ENCODE results near the gene DNAAF3. TPM values are rescaled to one million over a fixed set of nuclear protein-coding genes. Genes with fewer than 3 reads are reported as not detected.
A peak's percentile ranks its signal among the peaks of the same experiment; 100 is the strongest.
"Not testable (repeated sequence)": the region's sequence is repeated elsewhere in the genome, so short reads cannot be mapped to it uniquely, and the experiment has no call there.

DNAAF3 gene
- total RNA-seq, 1 experiment from 2014 or later, result 0.45 TPM

- no peak for TF ChIP-seq CTCF (IDR thresholded peaks at IDR 0.05; ENCODE audit: insufficient read depth in 1 of 2, low read depth in 1 of 2, low read length in 1 of 2, severe bottlenecking in 1 of 2, unreplicated experiment in 1 of 2)
- H3K36me3 ChIP-seq (ENCODE audit: control insufficient read depth, insufficient read depth, low read length), result no peaks in the 10 kb centered on the region
- Mint-ChIP-seq H3K36me3 (ENCODE audit: insufficient read depth, unreplicated experiment) (no peaks in the 10 kb centered on the region), H3K9me3 (ENCODE audit: unreplicated experiment) (no peaks in the 10 kb centered on the region), H3K4me1 (ENCODE audit: low read depth, unreplicated experiment) (peaks cover 8% of the 10 kb centered on the region), H3K27me3 (ENCODE audit: insufficient read depth, unreplicated experiment) (peaks cover 29% of the 10 kb centered on the region), H3K27ac (ENCODE audit: unreplicated experiment) (no peak overlapping the region), H3K4me3 (ENCODE audit: unreplicated experiment) (peak overlapping the region; percentile 76)
- no peaks in the 10 kb centered on the region for H3K4me1 ChIP-seq
- H3K9me3 ChIP-seq, result no peaks in the 10 kb centered on the region
- no peaks in the 10 kb centered on the region for H3K27me3 ChIP-seq (replicated peaks; ENCODE audit: control insufficient read depth, insufficient read depth, low read length)
- ChIA-PET CTCF (no interaction called here), POLR2A (no interaction called here)
- no peak overlapping the region for H3K4me3 ChIP-seq (ENCODE audit: low read depth, low read length)
- no TSS peak for BruUV-seq (replicated peaks)
- no peak for DNase-seq
- intact Hi-C loops (cut with micrococcal nuclease; ENCODE audit: unreplicated experiment), result loop anchor here (5.0 kb wide), 1 partner anchor 35 kb away; the partner anchor contains the start of gene PTPRH
These were observed 6.3 kb upstream of the DNAAF3 start for GRCh38 chr19:55172741-55173140.

GRCh38 chr19:55172318-55172717 lies 5.9 kb upstream of the DNAAF3 start:
- DNase-seq; POLR2A ChIA-PET; H3K4me1 Mint-ChIP-seq (ENCODE audit: low read depth, unreplicated experiment); H3K27me3 ChIP-seq (replicated peaks; ENCODE audit: control insufficient read depth, insufficient read depth, low read length); H3K9me3 Mint-ChIP-seq (ENCODE audit: unreplicated experiment); H3K9me3 ChIP-seq; H3K4me1 ChIP-seq; H3K36me3 Mint-ChIP-seq (ENCODE audit: insufficient read depth, unreplicated experiment); H3K36me3 ChIP-seq (ENCODE audit: control insufficient read depth, insufficient read depth, low read length); BruUV-seq (replicated peaks); H3K27ac Mint-ChIP-seq (ENCODE audit: unreplicated experiment); H3K4me3 ChIP-seq (ENCODE audit: low read depth, low read length): not testable (repeated sequence)
- peak overlapping the region; percentile 76 for H3K4me3 Mint-ChIP-seq (ENCODE audit: unreplicated experiment)
- peaks cover 29% of the 10 kb centered on the region for H3K27me3 Mint-ChIP-seq (ENCODE audit: insufficient read depth, unreplicated experiment)
- intact Hi-C loops (cut with micrococcal nuclease; ENCODE audit: unreplicated experiment), result loop anchor here (5.0 kb wide), 1 partner anchor 35 kb away; the partner anchor contains the start of gene PTPRH
- CTCF ChIA-PET, result interaction anchor here (1.3 kb wide), 1 partner anchor 12 kb away, joined by 3 read pairs; no protein-coding TSS in a partner anchor

GRCh38 chr19:55171440-55171839 lies 5.0 kb upstream of the DNAAF3 start:
- intact Hi-C loops (cut with micrococcal nuclease; ENCODE audit: unreplicated experiment), result loop anchor here (5.0 kb wide), 1 partner anchor 36 kb away; the partner anchor contains the start of gene PTPRH
- H3K27me3 Mint-ChIP-seq (ENCODE audit: insufficient read depth, unreplicated experiment), result peaks cover 29% of the 10 kb centered on the region

More at GRCh38 chr19:55171440-55171839, 5.0 kb upstream of the DNAAF3 start:
- no TSS peak for BruUV-seq (replicated peaks)
- no peak for TF ChIP-seq CTCF (IDR thresholded peaks at IDR 0.05; ENCODE audit: insufficient read depth in 1 of 2, low read depth in 1 of 2, low read length in 1 of 2, severe bottlenecking in 1 of 2, unreplicated experiment in 1 of 2)
- Mint-ChIP-seq H3K4me3 (ENCODE audit: unreplicated experiment) (peak overlapping the region; percentile 2), H3K4me1 (ENCODE audit: low read depth, unreplicated experiment) (peaks cover 8% of the 10 kb centered on the region), H3K27ac (ENCODE audit: unreplicated experiment) (no peak overlapping the region), H3K36me3 (ENCODE audit: insufficient read depth, unreplicated experiment) (peaks cover 8% of the 10 kb centered on the region), H3K9me3 (ENCODE audit: unreplicated experiment) (no peaks in the 10 kb centered on the region)
- H3K4me3 ChIP-seq (ENCODE audit: low read depth, low read length), result no peak overlapping the region
- no peak for DNase-seq
- H3K27me3 ChIP-seq (replicated peaks; ENCODE audit: control insufficient read depth, insufficient read depth, low read length), result no peaks in the 10 kb centered on the region
- H3K9me3 ChIP-seq, result no peaks in the 10 kb centered on the region
- no peaks in the 10 kb centered on the region for H3K4me1 ChIP-seq
- H3K36me3 ChIP-seq (ENCODE audit: control insufficient read depth, insufficient read depth, low read length), result no peaks in the 10 kb centered on the region
- ChIA-PET CTCF (interaction anchor here (1.3 kb wide), 1 partner anchor 11 kb away, joined by 3 read pairs; no protein-coding TSS in a partner anchor), POLR2A (no interaction called here)
